Subcutaneous abdominal adipose tissue (tissue), 5 donors: ENCODE measurements around the gene LIPT2.

ENCODE experiments used
- H3K27ac ChIP-seq: one replicate; pipeline ENCODE4 v1.7.0; 2013; ENCODE audit warnings: low read depth, mild to moderate bottlenecking, inconsistent platforms, low read length, moderate library complexity
- H3K27me3 ChIP-seq, 5 donors: one replicate each; pipeline ENCODE4 v1.7.0; 2013; ENCODE audit warnings: low read length in 5 of 5, inconsistent platforms in 1 of 5; ENCODE audit not compliant: control insufficient read depth in 5 of 5, insufficient read depth in 4 of 5
- H3K36me3 ChIP-seq, 5 donors: one replicate each; pipeline ENCODE4 v1.7.0; 2013; ENCODE audit warnings: low read length in 5 of 5; ENCODE audit not compliant: control insufficient read depth in 5 of 5, insufficient read depth in 5 of 5
- H3K4me1 ChIP-seq, 5 donors: one replicate each; pipeline ENCODE4 v1.7.0; 2013; ENCODE audit warnings: low read length in 5 of 5, mild to moderate bottlenecking in 3 of 5, moderate library complexity in 1 of 5; ENCODE audit not compliant: control insufficient read depth in 5 of 5, insufficient read depth in 5 of 5
- H3K4me3 ChIP-seq, 5 donors: one replicate each; pipeline ENCODE4 v1.7.0; 2013; ENCODE audit warnings: low read length in 5 of 5, low read depth in 1 of 5
- H3K9ac ChIP-seq, 5 donors: one replicate each; pipeline ENCODE4 v1.7.0; 2013; ENCODE audit warnings: low read length in 5 of 5, mild to moderate bottlenecking in 4 of 5, moderate library complexity in 3 of 5
- H3K9me3 ChIP-seq, 5 donors: one replicate each; pipeline ENCODE4 v1.7.0; 2013; ENCODE audit warnings: low read length in 5 of 5; ENCODE audit not compliant: control insufficient read depth in 5 of 5
- donor health status: healthy.
- donor health status: healthy.
- donor health status: healthy.
- donor health status: healthy.
- donor health status: healthy.

Gene LIPT2

DNA sequence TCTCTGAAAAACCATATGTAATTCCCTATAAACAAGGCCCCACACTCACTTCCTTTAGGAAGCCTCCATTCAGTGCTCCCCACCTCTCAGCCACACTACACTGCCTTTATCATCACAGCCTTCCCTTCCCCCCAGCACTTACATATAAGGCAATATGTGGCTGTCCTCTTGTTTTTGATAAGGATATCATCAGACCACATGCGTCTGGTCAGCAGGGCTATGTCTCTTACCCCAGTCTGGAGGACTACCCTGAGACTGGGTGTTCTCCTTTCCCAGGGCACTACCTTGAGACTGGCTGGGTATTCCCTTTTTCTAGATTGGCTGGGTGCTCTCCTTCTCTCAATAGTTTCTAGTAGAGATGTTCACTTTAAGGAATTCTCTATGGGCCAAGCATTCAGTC lies 33.9 kb downstream of the LIPT2 start:
- H3K4me1 ChIP-seq = peaks cover 0 to 43% (median 31%) of the 10 kb centered on the region in 5 donors
- H3K4me3 ChIP-seq = peak overlapping the region in 2 of 5 donors; percentile 18 to 31
- H3K9ac ChIP-seq = peak overlapping the region in 3 of 5 donors; percentile 21 to 43 (median 38)
- H3K36me3 ChIP-seq = peaks cover 0 to 16% (median 5%) of the 10 kb centered on the region in 5 donors
- no peaks in the 10 kb centered on the region for H3K9me3 ChIP-seq
- no peak overlapping the region for H3K27ac ChIP-seq
- no peaks in the 10 kb centered on the region for H3K27me3 ChIP-seq

DNA sequence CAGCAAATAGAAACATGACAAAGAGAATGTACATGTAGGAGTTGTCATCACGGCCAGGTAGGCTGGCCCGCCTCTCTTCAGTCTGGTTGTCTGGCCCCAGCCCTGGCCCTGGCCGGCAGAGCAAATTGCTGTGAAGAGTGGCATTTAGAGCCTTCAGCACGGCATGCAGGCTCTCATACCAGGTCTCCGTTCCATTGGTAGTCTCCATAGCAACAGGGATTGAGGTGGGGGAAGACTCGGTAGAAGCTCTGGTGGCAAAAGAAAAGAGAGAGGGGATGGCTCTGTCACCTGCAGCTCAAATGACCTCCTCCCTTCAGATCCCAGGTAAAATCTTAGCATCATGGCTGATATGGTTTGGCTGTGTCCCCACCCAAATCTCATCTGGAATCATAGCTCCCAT lies 36.2 kb downstream of the LIPT2 start:
- Histone ChIP-seq H3K36me3 (peaks cover 0 to 16% (median 5%) of the 10 kb centered on the region in 5 donors), H3K4me1 (peaks cover 0 to 35% (median 31%) of the 10 kb centered on the region in 5 donors), H3K9ac (no peak overlapping the region), H3K27me3 (no peaks in the 10 kb centered on the region), H3K9me3 (no peaks in the 10 kb centered on the region), H3K27ac (no peak overlapping the region), H3K4me3 (no peak overlapping the region)

DNA sequence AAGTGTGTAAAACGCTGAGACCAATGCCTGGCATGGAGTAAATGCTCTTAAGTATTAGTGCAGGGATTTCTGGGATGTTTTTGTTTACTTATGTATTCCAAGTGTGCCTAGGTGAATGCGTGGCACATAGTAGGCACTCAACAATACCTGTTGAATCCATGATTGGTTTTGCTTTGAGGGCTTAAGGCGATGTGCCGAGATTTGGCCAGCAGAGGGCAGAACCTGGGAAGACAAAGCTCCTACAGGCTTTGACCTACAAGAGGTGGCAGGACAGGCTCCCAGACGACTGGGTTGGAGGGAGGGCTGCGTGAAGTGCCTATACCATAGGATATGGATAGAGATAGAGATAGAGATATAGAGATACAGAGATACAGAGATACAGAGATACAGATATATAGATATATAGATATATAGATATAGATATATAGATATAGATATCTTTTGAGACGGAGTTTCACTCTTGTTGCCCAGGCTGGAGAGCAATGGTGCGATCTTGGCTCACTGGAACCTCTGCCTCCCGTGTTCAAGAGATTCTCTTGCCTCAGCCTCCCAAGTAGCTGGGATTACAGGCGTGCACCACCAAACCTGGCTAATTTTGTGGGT lies 40.0 kb downstream of the LIPT2 start:
- no peak overlapping the region for H3K4me3 ChIP-seq
- H3K27me3 ChIP-seq = no peaks in the 10 kb centered on the region
- H3K9me3 ChIP-seq = no peaks in the 10 kb centered on the region
- H3K4me1 ChIP-seq = peaks cover 0 to 10% (median 4%) of the 10 kb centered on the region in 5 donors
- peaks cover 0 to 15% (median 5%) of the 10 kb centered on the region in 5 donors for H3K36me3 ChIP-seq
- no peak overlapping the region for H3K27ac ChIP-seq
- H3K9ac ChIP-seq = no peak overlapping the region

DNA sequence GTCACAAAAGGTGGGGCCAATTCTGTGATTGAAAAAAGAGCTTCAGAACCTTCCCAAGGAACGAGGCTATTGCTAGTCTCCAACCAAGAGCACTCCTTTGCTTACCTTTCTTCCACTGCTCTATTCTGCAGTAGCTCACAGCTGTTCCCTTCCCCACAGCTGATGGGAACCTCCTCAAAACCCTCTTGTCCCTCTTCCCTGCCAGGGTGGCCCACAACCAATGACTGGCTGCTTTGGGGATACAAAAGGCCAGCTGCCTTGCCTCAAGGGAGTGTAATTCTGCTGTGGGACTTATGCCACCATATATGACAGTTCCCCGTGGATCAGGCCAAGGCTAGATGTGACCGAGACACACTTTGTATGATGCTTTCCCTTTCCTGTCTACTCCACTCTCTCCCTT lies 41.2 kb downstream of the LIPT2 start:
- peaks cover 0 to 8% (median 4%) of the 10 kb centered on the region in 5 donors for H3K4me1 ChIP-seq
- peaks cover 0 to 13% (median 5%) of the 10 kb centered on the region in 5 donors for H3K36me3 ChIP-seq
- H3K4me3 ChIP-seq = no peak overlapping the region
- no peak overlapping the region for H3K27ac ChIP-seq
- no peaks in the 10 kb centered on the region for H3K27me3 ChIP-seq
- no peak overlapping the region for H3K9ac ChIP-seq
- H3K9me3 ChIP-seq = no peaks in the 10 kb centered on the region

DNA sequence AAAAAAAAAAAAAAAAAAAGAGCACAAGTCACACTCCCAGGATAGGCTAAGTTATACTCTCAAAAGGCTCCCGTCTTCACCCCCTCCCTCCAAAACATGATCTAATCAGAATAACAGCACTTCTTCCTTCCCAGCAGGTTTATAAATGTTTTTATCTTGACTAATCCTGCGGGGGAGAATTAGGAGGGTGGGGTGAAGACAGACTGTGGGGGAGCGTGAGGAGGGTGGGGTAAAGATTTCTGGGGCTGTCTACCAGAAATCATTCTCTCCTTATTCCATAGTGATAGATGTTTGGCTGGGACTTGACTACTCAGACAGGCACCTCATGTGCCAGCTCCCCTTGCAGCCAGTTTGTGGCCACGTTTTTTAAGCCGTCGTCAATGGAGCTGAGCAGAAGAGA lies 43.2 kb downstream of the LIPT2 start:
- Histone ChIP-seq H3K9ac (no peak overlapping the region), H3K27ac (no peak overlapping the region), H3K27me3 (no peaks in the 10 kb centered on the region), H3K36me3 (peaks cover 0 to 2% (median 0%) of the 10 kb centered on the region in 5 donors), H3K9me3 (no peaks in the 10 kb centered on the region), H3K4me3 (no peak overlapping the region), H3K4me1 (peaks cover 0 to 6% (median 4%) of the 10 kb centered on the region in 5 donors)

DNA sequence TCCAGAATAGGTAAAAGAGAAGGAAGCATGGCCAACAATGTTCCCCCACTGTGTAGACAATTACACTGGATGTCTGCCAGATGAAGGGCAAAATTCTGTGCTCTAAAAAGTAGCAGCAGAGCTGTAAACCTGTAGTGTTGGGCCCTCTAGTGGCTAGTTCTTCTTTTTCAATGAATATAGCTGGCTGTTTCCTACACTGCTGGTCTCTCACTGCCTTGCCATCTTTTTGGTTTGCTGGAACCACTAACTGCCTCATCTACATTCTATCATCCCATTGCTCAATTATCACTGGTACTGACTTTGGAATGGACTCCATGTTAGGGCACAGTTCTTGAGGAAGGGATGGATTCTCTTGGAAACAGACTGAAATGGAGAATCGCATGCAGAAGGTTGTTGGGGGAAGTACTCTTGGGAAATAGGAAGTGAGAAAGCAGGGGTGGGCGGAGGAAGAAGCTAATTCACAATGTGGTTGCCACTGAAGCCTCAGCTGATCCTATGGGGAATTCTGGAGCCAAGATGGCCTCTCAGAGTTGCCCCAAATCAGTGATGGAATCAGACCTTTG lies 44.1 kb downstream of the LIPT2 start:
- Histone ChIP-seq H3K27ac (no peak overlapping the region), H3K36me3 (no peaks in the 10 kb centered on the region), H3K4me3 (no peak overlapping the region), H3K27me3 (no peaks in the 10 kb centered on the region), H3K9me3 (no peaks in the 10 kb centered on the region), H3K9ac (no peak overlapping the region), H3K4me1 (peaks cover 0 to 7% (median 4%) of the 10 kb centered on the region in 5 donors)

DNA sequence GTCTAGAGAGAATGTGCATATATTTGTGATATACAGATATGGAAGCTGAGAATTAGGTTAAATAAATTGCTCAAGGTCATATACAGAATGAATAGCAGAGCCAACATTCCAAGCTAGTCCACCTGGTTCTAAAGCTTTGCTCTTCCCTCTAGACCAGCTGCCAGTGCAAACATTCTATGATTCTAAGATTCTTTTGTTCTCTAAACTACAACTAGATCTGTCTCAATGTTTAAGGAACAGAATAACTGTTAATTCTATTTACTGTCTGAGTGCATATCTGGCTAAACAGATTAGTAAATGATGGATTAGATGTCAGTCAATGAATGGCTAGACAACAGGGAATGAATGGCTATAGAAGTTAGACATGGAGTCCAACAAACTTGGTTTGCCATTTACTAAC lies 45.8 kb downstream of the LIPT2 start:
- H3K36me3 ChIP-seq = no peaks in the 10 kb centered on the region
- H3K27ac ChIP-seq = no peak overlapping the region
- no peaks in the 10 kb centered on the region for H3K9me3 ChIP-seq
- no peak overlapping the region for H3K9ac ChIP-seq
- no peak overlapping the region for H3K4me3 ChIP-seq
- H3K4me1 ChIP-seq = peaks cover 0 to 9% (median 7%) of the 10 kb centered on the region in 5 donors
- H3K27me3 ChIP-seq = no peaks in the 10 kb centered on the region

DNA sequence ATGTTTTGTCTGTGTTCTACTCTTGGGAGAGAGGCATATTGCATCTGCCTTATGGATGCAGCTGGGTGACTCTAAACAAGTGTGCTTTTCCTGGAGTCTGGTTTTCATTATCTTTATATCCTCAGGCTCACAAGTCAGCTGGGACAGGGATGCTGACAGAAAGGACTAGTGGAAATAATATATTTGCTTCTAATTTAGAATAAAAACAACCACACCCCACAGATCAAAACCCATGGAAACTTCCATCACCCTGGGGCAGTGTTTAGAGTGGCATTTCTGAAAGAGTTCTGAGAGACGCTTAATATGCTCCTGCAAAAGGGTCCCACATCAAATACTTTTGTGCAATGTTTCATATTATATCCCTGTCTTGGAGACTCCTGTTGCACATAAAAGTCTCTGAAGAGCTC lies 47.0 kb downstream of the LIPT2 start:
- Histone ChIP-seq H3K9ac (no peak overlapping the region), H3K36me3 (no peaks in the 10 kb centered on the region), H3K4me3 (no peak overlapping the region), H3K27ac (no peak overlapping the region), H3K4me1 (peaks cover 0 to 9% (median 7%) of the 10 kb centered on the region in 5 donors), H3K27me3 (no peaks in the 10 kb centered on the region), H3K9me3 (no peaks in the 10 kb centered on the region)

DNA sequence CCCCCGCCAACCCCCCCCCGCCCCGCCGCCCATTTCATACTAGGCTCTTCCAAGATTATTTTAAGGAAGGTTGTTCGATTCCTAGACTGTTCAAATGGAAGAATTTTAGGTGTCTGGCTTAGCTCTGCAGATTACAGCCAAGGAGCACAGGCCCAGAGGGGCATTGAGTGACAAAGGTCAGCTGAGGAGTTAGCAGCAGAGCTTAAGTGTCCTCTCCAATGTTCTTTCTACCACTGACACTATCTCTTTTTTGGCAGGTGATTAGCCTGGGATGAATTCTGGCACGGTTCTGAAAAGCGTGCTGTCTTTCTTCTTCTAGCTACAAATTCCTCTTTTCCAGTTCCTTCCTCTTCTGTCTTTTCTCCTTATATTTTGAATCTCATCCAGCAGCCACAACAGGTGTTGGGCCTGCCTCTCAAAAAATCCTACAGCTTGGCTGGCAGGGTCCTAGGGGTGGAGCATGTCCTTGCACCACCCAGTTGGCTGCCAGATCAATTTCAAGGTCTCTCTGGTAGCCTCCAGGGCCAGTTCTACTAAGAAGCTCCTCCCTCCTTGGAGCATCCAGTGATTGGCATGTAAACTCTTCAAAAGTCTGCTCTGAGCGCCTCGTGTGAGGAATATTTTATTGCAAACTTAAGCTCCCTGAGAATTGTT lies 49.2 kb downstream of the LIPT2 start:
- no peaks in the 10 kb centered on the region for H3K27me3 ChIP-seq
- peaks cover 0 to 5% (median 3%) of the 10 kb centered on the region in 5 donors for H3K4me1 ChIP-seq
- no peaks in the 10 kb centered on the region for H3K36me3 ChIP-seq
- no peaks in the 10 kb centered on the region for H3K9me3 ChIP-seq
- H3K9ac ChIP-seq = no peak overlapping the region
- H3K4me3 ChIP-seq = no peak overlapping the region
- no peak overlapping the region for H3K27ac ChIP-seq
